BE2C (cell line): ENCODE measurements around the gene POLR3H.
A peak's percentile ranks its signal among the peaks of the same experiment; 100 is the strongest.

Source experiments
- DNase-seq: peaks from one replicate; pipeline ENCODE4 v3.0.0-alpha.2; 2020
- H3K27me3 ChIP-seq: fragments of 250-450 bp; sonication (Bioruptor Pico); 2 replicates; pipeline ENCODE4 v1.5.1; 2020; ENCODE audit warnings: mild to moderate bottlenecking
- H3K36me3 ChIP-seq: fragments of 250-450 bp; sonication (Bioruptor Pico); 2 replicates; pipeline ENCODE4 v1.5.1; 2020; ENCODE audit warnings: mild to moderate bottlenecking
- H3K4me1 ChIP-seq: fragments of 250-450 bp; sonication (Bioruptor Pico); 2 replicates; pipeline ENCODE4 v1.5.1; 2020
- H3K4me3 ChIP-seq: 2 replicates; pipeline ENCODE4 v1.5.1; 2011; ENCODE audit warnings: low read depth, low read length
- H3K9me3 ChIP-seq: fragments of 250-450 bp; sonication (Bioruptor Pico); 2 replicates; pipeline ENCODE4 v1.5.1; 2020
- CTCF ChIP-seq: IDR thresholded peaks from 2 replicates; pipeline ENCODE4 v1.5.1; 2012; ENCODE audit warnings: mild to moderate bottlenecking, low read depth, low read length

POLR3H gene

DNA sequence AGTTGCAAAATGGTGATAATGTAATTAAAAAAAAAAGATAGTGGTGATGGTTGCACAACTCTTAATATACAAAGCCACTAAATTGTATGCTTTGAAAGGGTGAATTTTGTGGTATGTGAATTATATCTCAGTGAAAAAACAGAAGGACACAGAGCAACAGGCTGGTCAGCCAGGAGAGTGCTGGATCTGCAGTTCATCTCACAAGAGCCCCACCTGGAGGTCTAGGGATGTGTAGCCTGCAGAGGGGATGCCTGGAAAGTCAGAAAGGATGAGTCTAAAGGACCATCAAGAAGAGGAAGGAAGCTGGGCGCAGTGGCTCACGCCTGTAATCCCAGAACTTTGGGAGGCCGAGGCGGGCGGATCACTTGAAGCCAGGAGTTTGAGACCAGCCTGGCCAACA, 9.0 kb downstream of the POLR3H start:
- peak; percentile 60 for TF ChIP-seq CTCF
- Histone ChIP-seq H3K9me3 (no peaks in the 10 kb centered on the region), H3K4me1 (no peaks in the 10 kb centered on the region; the same call in 1 of the 2 replicates), H3K36me3 (peaks cover 70% of the 10 kb centered on the region), H3K4me3 (no peak overlapping the region), H3K27me3 (no peaks in the 10 kb centered on the region)
- peak; percentile 56 for DNase-seq

DNA sequence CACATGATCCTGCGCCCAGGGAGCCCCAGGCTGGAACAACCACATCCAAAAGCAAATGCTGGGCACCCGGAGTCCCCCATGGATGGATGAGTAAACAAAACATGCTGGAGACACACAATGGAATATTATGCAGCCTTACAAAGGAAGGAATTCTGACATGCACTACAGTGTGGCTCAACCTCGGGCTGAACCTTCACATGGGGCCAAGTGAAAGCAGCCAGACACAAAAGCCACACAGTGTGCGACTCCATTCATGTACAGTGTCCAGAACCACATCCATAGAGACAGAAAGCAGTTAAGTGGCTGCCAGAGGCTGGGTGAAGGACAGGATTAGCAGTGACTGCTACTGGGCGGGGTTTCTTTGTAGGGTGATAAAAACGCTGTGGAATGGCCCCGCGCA, 10.1 kb downstream of the POLR3H start:
- H3K4me3 ChIP-seq, result no peak overlapping the region
- TF ChIP-seq CTCF, result no peak
- DNase-seq, result no peak
- peaks cover 66% of the 10 kb centered on the region for H3K36me3 ChIP-seq
- H3K27me3 ChIP-seq, result no peaks in the 10 kb centered on the region
- no peaks in the 10 kb centered on the region; the same call in 1 of the 2 replicates for H3K4me1 ChIP-seq
- H3K9me3 ChIP-seq, result no peaks in the 10 kb centered on the region

DNA sequence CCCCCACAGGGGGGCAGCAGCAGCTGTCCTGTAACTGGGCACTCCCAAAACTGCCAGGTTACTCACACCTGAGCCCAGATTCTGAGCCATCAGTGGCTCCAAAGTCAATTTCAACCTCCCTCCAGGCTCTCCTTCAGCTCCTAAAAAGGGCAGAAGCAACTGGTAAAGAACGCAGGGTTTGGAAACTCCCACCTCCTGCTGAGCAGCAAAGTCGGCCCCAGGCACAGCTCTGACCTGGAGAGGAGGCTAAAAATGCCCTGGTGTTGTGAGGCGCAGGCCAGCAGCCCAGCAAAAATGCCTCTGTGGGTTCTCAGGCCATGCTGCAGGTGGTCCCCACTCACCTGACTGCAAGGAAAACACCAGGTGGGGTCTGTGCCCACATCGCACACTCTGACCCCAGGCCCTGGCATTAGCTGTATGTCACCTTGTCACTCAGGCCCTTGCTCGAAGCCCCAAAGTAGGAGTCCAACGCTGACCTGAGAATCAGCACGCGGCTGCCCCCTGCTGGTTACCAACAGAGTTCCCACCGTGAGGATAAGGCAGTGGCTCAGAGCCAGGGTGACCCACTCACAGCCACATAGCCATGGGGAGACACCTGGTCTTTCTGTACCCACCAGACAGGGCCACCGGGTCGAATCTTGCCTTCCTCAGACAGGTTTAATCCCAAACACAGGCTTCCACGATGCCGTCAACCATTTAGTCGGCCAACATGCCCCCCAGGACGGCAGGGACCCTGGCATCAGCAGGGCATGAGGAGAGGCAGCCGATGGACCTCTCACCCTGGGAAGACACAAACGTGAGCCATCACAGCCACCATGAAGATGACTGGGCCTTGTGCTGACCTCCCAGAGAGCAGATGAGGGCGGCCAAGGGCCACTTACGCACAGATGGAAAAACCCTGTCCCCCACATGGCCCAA, 11.1 kb downstream of the POLR3H start:
- peak; percentile 86 for DNase-seq
- H3K36me3 ChIP-seq, result peaks cover 66% of the 10 kb centered on the region
- H3K4me3 ChIP-seq, result no peak overlapping the region
- TF ChIP-seq CTCF, result peak; percentile 91
- H3K4me1 ChIP-seq, result no peaks in the 10 kb centered on the region; the same call in 1 of the 2 replicates
- no peaks in the 10 kb centered on the region for H3K9me3 ChIP-seq
- H3K27me3 ChIP-seq, result no peaks in the 10 kb centered on the region

DNA sequence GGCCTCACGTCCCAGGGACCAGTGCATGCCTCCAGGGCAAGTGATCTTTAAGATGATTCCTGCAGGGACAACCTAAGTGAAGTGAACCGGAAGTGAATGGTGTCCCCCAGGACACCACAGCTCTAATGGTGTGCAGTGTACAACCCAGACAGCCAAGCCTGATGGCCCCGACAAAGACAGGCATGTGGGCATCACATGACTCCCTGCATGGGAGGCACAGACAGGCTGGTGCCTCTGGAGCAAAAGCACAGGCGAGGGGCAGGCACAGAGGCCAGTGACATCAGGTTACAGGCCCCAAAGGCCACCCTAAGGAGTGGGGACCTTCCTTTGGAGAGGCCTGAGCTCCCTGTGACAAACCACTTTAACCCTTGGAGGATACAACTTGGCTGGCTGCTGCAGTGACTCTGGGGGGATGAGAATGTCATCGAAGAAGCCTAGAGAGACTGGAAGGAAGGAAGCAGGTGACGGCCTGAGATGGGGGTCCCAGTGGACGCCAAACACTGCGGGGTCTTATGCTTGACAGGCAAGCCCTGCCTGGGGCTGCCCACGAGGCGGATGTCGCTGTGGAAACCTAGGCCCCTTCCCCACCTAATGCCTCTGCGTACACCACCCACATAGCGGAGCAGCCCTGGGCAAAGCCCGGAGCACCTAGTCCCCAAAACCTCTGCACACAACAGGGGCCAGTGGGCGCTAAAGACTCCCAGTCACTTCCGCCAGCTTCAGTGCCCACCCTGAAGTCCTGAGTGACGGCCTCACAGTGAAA, 12.4 kb downstream of the POLR3H start:
- Histone ChIP-seq H3K4me1 (no peaks in the 10 kb centered on the region; the same call in 1 of the 2 replicates), H3K36me3 (peaks cover 73% of the 10 kb centered on the region), H3K27me3 (no peaks in the 10 kb centered on the region), H3K4me3 (no peak overlapping the region), H3K9me3 (no peaks in the 10 kb centered on the region)
- no peak for DNase-seq
- no peak for TF ChIP-seq CTCF

- Histone ChIP-seq H3K9me3 (no peaks in the 10 kb centered on the region), H3K4me3 (no peak overlapping the region), H3K4me1 (no peaks in the 10 kb centered on the region; the same call in 1 of the 2 replicates), H3K27me3 (no peaks in the 10 kb centered on the region), H3K36me3 (peaks cover 81% of the 10 kb centered on the region)
- no peak for TF ChIP-seq CTCF
- no peak for DNase-seq
These were observed 13.2 kb downstream of the POLR3H start for GRCh38 chr22:41530890-41531714.
